Measurements from ENCODE around the gene KCNMB2.

KCNMB2 gene

DNA sequence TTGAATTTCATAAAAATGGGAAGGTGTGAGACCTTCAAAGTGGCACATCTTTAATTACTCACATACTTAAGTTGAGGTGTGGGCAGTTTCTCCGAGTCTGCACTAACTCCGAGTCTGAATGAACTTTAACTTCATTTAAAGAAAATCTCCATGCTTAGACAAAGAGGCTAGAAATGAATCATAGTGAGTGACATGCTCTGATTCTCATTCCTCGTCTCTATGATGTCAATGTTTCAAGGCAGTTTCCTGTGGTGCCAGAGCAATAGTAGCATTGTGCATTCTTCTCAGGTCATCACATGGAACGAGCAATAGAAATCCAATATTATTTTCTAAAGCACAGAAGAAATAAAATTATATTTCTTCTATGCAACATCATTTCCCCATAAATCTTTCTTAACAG, 224.8 kb downstream of the KCNMB2 start:
- no peak for ATAC-seq
- no peak for DNase-seq

DNA sequence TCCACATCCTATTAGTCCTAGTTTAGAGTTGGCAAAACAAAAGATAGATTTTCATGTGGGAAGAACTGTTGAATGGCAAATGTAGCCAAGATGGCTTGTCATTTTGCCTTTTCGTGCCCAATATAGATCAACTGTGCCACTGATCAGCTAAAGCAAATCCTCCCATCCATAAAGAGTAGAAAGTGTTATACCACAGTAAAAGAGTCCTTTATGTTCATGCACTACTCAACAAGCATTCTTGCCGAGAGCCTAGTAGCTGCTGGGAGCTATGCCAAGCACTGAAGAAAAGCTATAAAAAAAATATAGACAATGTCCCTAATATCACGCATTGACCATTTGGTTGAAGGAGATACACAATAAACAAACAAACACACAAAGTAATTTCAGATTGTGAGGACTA, 225.2 kb downstream of the KCNMB2 start:
- no peak for ATAC-seq
- DNase-seq, result no peak

DNA sequence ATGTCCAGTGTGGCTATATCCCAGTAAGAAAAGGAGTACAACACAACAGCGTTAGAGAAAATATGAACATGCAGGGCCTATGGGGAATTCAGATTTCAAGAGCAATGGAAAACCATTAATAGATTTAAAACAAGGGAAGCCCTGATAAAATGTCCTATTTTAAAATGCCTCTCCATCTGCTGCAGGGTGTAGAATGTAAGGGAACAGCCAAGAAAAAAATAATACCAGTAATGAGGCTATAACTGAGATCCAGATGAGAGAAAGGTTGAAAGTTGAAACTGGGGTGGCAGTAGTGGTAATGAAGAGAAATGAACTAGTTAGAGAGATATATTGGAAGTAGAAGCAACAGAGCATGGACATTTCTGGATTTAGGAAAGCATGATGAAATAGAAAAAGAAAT, 226.1 kb downstream of the KCNMB2 start:
- DNase-seq (no peak), ATAC-seq (no peak)

DNA sequence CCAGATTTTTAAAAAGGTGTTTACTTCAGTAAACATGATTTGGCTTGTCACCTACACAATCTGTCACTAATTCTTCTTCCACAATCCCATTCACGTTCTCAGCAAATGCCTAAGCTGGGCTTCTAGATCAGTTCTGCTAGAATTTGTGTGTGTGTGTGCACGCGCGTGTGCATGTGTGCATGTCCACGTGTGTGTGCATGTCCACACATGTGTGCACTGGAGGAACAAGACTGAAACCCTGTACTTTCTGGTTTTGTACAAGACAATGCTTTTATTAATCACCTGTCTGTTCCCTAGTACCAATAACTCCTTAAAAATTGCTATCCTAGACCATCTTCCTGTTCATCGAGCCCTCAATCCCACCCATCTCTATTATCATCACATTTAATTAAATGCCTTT, 229.2 kb downstream of the KCNMB2 start:
- no peak for ATAC-seq
- no peak for DNase-seq

DNA sequence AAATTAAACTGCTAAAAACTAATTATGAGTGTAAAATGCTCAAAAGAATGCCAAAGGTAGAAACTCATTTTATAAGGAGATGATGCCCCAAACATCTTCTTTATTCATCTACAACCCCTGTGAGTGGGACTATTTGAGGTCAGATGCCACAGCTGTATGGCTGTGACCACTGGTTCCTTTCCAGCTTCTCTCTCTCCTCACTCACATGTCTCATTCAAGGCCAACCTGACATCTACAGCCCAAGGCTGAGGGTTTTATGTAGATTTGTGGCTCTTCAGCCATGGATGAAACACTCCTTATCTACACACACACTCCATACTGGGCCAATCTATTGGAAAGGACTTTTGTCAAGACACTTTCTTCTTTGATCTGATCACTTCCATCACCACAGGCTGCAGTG, 231.3 kb downstream of the KCNMB2 start:
- DNase-seq (no peak), ATAC-seq (no peak)

DNA sequence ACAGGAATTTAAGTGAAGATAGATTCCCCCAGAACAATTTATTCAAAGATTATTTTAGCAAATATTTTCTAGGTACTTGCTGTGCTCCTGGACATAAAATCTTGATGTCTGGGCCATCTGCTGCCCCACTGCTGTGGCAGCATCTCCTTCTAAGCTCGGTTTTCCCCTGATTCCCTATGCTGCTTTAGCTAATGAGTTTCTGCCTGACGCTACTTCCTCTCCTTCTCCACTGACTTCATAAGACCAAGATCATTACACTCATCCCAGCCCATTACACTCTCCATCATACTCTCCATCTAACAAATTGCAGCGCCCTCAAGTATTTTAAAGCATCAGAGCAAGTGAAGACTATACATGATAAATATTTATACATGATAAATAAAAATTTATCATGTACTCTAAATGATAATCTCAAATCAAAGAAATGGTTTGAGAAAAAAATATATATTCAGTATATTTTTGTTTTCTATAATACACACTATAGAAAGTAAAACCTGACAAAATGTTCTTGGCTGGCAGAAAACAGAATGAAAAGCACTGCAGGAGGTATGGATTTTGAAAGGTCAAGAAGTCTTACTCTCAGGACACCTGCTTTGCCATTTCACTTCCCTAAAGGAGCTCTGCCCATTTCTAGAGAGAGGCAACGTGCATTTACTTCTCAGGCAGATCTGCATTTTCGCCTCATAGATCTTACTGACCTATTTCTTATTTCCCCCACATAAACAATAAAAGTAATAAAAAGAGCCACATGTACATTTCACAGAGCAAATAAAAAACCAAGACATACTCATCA, 232.0 kb downstream of the KCNMB2 start:
- DNase-seq (no peak), ATAC-seq (no peak)

DNA sequence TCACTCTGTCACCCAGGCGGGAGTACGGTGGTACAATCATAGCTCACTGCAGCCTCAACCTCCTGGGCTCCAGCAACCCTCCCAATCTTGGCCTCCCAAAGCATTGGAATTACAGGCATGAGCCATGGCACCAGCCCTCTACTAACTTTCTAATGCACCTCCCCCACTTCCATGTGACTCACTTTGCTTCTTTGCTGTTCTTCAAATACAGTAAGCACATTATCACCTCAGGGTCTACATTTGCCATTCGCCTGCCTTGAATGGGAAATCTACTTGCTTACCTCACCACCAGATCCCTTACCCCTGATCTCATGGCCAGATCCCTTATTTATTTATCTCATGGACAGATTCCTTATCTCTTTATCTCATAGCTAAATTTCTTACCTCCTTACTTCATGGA, 235.3 kb downstream of the KCNMB2 start:
- no peak for DNase-seq
- ATAC-seq, result no peak

DNA sequence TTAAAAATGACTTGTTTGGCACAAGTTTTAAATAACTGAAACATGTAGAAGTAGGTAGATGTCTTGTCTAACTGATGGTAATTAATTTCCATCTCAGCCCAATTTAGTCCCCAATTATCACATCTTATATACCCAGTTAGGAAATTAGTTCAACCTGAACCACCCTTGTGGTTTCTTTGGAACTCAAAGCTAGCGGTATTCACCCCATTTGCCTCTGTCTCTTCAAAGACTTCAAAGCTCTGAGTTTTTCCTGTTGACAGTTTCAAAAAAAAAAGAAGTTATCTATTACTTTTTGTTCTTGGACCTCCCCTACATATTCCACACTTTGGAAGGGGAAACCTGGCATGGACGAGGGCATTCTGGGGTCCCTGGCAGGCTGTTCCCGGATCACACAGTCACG, 236.5 kb downstream of the KCNMB2 start:
- DNase-seq, result no peak
- ATAC-seq, result no peak

DNA sequence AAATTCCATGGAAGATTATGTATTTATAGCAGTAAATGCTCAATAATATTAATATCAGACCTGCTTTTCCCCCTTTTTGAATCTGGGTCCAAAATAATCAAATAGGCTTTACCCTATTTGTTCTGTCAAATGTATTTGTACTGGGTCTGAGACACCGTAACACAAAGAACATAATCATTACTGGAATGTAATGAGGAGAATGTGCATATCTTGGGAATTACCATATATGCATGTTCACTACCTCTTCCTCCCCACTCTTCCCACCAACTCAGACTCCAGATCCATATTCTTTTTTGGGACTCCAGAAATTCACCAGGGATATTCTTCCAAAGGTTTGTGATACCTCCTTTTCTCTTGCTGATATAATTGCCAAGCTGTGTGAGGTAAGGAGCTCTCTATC, 237.1 kb downstream of the KCNMB2 start:
- no peak for ATAC-seq
- DNase-seq, result no peak

DNA sequence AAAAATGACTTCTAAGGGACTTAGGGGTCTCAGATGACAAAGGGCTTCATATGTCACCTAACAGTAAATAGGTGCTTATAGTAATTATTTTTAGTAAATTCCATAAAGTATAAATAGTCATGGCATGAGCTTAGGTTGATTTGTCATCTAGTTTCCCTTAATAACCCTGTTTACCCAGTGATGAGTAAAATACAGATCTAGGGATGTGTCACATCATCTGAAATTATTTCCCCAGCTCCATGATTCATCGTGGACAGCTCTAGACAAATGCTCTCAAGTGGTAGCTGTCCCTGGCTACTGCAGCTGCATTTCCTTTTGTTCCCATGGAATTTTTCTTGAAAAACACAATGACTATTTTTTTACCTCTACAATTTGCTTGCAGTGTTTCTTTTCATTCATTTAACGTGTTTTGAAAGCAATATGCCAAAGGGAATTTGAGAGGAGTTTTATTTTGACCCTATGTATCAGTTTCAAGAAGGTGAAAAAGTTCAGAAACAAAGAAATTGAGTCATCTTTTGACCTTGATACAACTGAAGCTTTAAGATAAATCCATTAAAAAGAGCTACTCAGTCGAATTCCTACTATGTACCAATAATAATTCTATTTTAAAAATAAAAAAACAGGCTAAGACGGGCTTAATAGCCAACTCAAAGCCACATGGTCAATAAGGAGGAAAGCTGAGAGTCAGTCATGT, 241.6 kb downstream of the KCNMB2 start:
- no peak for DNase-seq
- peak; percentile 59 for ATAC-seq

DNA sequence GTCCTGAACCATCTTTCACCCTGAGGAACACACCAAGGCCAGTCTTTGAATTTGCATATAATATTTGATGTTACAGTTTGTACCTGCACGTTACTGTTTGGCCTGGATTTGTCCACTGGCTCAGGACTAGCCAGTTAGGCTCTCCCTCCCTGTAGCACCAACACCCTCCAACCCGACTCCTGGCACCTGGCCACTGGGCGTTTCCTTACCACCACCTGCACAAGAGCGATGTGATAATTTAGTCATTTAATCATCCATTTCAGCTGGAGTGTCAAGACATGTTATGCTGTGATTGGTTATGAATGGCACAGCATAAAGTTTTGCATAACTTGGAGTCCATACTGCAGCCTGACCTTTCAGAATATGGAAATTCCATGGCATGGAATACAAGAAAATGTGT, 242.4 kb downstream of the KCNMB2 start:
- no peak for DNase-seq
- no peak for ATAC-seq

DNA sequence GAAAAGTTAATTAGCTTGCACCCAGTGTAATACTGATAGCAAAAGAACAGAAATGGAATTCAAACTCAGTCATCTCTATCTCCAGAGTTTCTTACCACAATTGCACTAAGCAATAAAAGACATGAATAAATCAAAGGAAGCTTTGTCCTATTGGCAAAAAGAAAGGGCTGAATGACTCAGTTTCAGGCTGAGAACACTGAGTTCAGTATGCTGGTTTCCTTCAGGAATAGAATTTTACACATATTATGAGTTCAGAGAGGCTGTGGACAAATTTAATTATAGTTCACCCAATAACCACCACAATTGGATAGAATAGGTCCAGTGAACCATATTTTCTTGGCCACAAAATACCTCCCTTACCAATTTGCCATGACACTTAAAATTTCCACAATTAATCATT, 249.7 kb downstream of the KCNMB2 start:
- ATAC-seq, result no peak
- DNase-seq, result no peak

DNA sequence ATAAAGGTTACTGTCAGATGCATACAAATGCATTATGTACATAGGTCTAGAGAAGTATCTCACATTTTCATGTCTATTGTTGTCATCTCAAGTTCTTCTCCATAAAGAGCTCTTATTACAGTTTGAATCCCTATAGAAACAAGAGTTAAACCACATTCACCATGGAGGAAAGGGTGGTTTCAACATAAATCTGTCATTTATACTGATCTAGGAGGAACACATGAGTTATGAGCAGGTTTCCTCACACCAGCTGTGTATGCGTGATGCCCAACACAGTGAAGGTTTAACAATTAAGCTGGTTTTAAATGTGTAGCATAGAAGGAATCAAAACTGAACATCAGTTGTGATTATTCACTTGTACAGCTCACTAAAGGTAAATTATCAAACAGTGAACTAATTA, 251.7 kb downstream of the KCNMB2 start:
- DNase-seq (no peak), ATAC-seq (no peak)

DNA sequence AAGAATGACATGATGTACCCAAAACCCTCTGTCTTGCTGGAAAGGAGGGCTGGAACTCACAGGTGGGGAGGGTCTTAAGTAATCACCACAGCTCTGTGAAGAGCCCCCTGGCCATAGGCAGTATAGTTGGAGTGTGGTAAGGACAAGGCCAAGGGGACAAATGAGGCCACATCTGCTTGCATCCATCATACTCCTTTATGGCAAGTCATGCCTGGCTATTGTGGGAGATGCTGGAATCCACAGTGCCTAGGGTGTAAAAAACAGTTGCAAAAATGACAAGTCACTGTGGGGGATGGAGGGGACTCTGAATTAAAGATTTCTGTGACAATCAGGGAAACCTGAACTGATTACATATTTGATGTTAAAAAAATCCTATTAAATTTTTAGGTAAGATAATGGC, 258.5 kb downstream of the KCNMB2 start:
- DNase-seq, result no peak
- no peak for ATAC-seq

DNA sequence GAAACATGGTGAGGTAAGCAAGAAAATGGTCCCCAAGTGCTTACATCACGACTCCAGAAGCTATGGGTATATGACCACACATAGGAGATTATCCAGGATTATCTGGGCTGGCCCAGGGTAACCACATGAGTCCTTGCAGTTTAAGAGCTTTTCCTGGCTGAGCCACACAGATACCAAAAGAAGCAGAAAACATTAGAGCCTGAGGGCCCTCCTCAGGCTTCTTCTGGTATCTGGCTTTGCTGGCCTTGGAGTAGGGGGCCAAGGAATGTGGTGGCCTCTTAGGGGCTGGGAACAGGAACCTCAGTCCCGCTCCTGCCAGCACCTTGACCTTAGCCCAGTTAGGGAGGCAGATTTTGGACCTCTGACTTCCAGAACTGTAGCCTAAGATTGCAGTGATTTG, 259.1 kb downstream of the KCNMB2 start:
- ATAC-seq (no peak), DNase-seq (no peak)

DNA sequence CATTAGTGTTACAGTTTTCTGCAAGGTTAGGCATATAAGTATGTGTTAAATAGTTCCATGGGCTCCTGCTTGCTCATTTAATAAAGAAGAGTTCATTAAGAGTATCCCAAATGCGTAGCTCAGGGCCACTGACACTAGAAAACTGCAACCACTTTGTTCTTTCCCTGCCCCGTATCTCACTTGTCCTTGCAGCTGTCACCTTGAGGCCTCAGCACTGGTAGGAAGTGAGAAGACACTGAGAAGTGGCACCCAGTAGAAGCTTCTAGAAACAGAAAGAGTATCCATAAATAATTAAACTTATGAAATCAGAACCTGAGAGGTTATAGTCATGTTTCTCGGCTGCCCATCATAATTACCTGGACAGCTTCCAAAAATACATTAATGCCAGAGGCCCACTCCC, 266.0 kb downstream of the KCNMB2 start:
- DNase-seq, result no peak

DNA sequence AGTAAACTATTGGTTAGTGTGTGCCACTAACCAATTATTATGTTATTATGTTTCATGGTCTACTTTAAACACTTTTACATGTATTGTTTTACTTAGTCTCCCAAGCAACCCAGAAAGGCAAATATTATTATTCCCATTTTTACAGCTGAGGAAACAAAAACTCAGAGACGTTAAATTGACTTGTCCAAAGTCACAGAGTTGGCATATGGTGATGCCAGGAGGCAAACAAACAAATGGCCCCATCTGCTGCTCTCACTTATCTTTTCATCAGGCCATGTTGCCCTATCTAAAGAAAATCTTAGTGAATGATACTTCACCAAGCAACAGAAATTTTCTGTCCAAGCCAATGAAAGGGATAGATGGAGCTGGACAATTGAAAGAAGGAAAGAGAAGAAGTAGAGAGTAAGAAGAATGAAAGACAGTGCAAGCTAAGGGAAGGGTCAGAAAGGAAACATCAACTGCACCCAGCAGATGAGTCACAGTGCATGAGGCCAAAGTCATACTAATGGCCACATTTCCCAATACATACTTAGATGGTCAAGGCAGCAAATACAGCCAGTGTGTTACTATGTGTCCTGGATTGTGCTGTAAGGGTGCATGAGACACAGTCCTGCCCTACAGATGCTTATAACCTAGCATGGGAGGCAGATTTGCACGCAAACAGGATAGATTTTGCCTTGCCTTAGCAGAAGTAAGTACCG, 266.9 kb downstream of the KCNMB2 start:
- ATAC-seq (no peak), DNase-seq (no peak)

More for the DNA sequence above, 266.0 kb downstream of the KCNMB2 start:
- no peak for ATAC-seq

DNA sequence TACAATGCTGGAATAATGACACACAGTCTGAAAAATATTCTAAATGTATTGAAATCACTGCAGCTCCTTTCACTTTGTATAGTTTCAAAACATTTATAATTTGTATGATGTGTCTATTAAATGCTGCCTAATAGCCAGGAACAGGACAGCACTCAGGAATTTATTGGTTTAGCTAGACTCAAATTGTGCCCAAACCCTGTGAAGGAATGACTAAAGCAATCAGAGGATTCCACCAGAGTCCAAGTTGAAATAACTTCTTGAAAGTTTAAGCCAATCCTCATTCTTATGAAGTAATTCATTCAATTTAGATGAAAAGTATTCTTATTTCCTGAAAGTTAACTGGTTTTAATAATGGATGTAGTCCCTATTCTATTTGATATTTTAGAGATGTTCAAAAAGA, 268.4 kb downstream of the KCNMB2 start:
- ATAC-seq (no peak), DNase-seq (no peak)

DNA sequence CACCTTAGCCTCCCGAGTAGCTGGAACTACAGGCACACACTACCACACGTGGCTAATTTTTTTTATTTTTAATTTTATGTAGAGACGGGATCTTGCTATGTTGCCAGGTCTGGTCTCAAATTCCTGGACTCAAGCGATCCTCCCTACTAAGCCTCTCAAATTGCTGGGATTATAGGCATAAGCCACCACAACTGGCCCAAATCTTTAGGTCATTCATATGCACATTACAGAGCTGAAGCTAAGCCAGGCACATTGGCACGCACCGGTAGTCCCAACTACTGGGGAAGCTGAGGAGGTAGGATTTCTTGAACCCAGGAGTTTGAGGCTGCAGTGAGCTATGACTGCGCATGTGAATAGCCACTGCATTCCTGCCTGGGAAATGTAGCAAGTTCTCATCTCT, 269.5 kb downstream of the KCNMB2 start:
- DNase-seq (no peak), ATAC-seq (no peak)

DNA sequence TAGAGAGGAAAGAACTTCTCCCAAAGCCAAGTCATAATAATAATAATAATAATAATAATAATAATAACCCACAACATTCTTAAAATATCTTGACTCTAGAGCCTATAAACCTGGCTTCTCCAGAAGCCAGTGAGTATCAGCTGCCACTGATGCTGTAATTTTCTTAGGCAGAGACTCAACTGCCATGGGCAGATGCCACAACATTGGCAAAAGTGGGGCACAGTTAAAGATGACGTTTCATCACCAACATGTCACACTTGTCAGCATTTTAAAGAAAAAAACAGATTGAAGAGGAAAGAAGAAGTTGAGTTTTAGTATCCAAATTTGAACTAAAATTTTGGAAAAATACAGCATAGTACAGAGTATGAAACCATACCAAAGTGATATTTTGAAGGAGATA, 270.4 kb downstream of the KCNMB2 start:
- DNase-seq (no peak), ATAC-seq (no peak)

DNA sequence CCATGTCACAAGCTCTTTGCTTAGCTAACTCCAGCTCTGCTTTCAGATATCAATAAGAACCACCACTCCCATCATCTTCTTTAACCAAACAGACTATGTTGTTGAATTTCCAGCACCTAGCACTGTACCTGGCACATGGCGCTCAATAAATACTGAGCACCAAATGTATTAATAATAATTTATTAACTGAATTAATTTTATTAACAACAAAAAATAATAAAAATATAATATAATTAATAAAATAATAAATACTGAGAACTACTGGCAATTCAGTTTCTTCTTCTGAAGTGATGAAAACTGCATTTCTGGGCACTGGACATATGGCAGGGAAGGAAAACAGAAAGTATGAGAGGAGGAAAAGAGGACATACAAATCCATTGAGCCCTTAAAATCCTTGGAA, 271.5 kb downstream of the KCNMB2 start:
- DNase-seq (no peak), ATAC-seq (no peak)

DNA sequence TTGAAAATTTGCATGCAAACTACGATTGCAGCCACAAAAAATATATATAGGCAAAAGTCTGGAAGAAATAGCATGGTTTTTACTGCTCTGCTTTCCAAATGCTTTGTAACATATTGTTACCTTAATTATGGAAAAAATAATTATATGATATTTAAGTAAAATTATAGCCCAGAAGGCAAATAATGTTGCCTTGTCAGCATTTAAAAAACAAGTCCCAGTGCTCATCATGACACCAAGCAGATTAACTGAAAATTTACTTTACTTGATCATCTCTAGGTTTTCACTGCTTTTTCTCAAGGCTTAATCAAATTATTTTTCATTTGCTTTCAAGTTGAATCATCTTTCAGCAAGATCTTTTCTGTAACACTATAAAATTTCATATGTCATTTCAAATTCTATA, 272.5 kb downstream of the KCNMB2 start:
- ATAC-seq (no peak), DNase-seq (no peak)

DNA sequence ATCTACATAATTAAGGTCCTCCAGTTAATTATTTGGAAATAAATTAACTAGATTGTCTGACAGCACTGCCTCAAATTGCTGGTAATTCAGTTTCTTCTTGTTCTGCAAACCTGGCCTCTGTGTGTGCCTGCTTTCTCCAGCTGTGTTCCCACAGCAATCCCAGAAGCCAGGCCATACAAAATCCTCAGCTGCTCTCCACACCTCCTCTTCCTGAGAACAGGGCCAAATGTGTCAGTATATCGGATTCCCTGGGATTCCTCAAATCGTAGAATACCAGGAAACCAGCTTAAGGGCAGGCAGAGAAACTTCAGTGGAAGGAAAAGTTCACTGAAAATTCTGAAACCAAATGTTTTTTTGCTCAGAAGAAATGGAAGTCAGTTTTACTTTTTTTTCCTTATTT, 273.9 kb downstream of the KCNMB2 start:
- no peak for DNase-seq

DNA sequence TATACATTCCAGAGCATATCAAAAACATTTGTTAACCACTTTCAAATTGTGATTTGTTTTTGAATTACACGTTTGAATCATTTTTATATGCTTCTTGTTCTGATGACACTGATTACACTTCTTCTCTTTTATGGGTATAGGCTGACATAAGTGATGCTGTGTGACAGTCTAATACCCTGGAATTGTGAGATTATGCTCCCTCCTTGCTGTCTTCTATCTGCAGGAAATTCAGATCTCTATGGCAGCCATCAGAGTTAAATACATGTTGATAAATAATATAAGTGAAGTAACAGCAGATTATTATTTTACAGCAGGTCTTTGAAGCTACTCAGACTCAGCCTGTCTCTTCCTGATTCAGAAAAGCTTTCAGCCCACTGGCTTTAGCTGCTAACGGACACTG, 286.5 kb downstream of the KCNMB2 start:
- no peak for DNase-seq
- ATAC-seq, result no peak

More for the DNA sequence above, 273.9 kb downstream of the KCNMB2 start:
- ATAC-seq, result no peak
